Caco-2 (cell line): ENCODE data around the gene MSRB3. TPM values are rescaled to one million over a fixed set of nuclear protein-coding genes. Genes with fewer than 3 reads are reported as not detected.
"Not testable (repeated sequence)": the region's sequence is repeated elsewhere in the genome, so short reads cannot be mapped to it uniquely, and the experiment has no call there.

ENCODE experiments used
- BruUV-seq: library from RNA; stranded (reverse); fragments of 400-500 nt; replicated peaks from 2 replicates; lab custom pipeline; 2021; lab: Mats Ljungman, UMichigan
- CTCF ChIA-PET: fragments of 300-600 bp; sonication (Branson Sonifier 250); formaldehyde crosslinking; loops from one replicate; lab custom pipeline; 2022; ENCODE audit warnings: antibody characterized with exemption; lab: Charles Lee
- POLR2A ChIA-PET: fragments of 300-600 bp; sonication (Branson Sonifier 250); formaldehyde crosslinking; loops from one replicate; lab custom pipeline; 2022; ENCODE audit warnings: antibody characterized with exemption; lab: Charles Lee
- DNase-seq, 2 experiments: peaks; one replicate each; pipeline versions ENCODE4 v3.0.0 to v3.0.0-alpha.2; 2020 to 2022
- H3K27me3 ChIP-seq: replicated peaks from 2 replicates; pipeline ENCODE4 v1.6.0; 2011; ENCODE audit warnings: low read length; ENCODE audit not compliant: control insufficient read depth, insufficient read depth
- H3K36me3 ChIP-seq: 2 replicates; pipeline ENCODE4 v1.5.1; 2011; ENCODE audit warnings: low read length; ENCODE audit not compliant: control insufficient read depth, insufficient read depth
- H3K4me1 ChIP-seq: fragments of 250-450 bp; sonication (Bioruptor Pico); 2 replicates; pipeline ENCODE4 v1.5.1; 2020; ENCODE audit warnings: mild to moderate bottlenecking
- H3K4me3 ChIP-seq: 2 replicates; pipeline ENCODE4 v1.5.1; 2011; ENCODE audit warnings: low read depth, mild to moderate bottlenecking, control low read depth, low read length
- H3K9me3 ChIP-seq: fragments of 250-450 bp; sonication (Bioruptor Pico); 2 replicates; pipeline ENCODE4 v1.5.1; 2020; ENCODE audit warnings: mild to moderate bottlenecking, moderate library complexity
- H3K27ac Mint-ChIP-seq: one replicate; pipeline ENCODE4 v1.8.0; 2022; ENCODE audit warnings: mixed read lengths; ENCODE audit not compliant: unreplicated experiment
- H3K27me3 Mint-ChIP-seq: one replicate; pipeline ENCODE4 v1.8.0; 2022; ENCODE audit warnings: mixed read lengths; ENCODE audit not compliant: insufficient read depth, unreplicated experiment
- H3K36me3 Mint-ChIP-seq: one replicate; pipeline ENCODE4 v1.8.0; 2022; ENCODE audit warnings: mild to moderate bottlenecking, mixed read lengths; ENCODE audit not compliant: insufficient read depth, unreplicated experiment
- H3K4me1 Mint-ChIP-seq: one replicate; pipeline ENCODE4 v1.8.0; 2022; ENCODE audit warnings: low read depth, mixed read lengths; ENCODE audit not compliant: unreplicated experiment
- H3K4me3 Mint-ChIP-seq: one replicate; pipeline ENCODE4 v1.8.0; 2022; ENCODE audit warnings: mild to moderate bottlenecking, moderate library complexity, mixed read lengths; ENCODE audit not compliant: unreplicated experiment
- H3K9me3 Mint-ChIP-seq: one replicate; pipeline ENCODE4 v1.8.0; 2022; ENCODE audit warnings: mixed read lengths; ENCODE audit not compliant: unreplicated experiment
- intact Hi-C: fragments of 100-400 bp; cut with micrococcal nuclease; formaldehyde crosslinking; loops from one replicate; pipeline ENCODE4 v1.10.0; 2022; ENCODE audit not compliant: unreplicated experiment
- total RNA-seq: library from RNA; stranded (reverse); gene quantifications from 2 replicates; pipeline ENCODE4 v1.2.3, GENCODE V29; 2022
- TF ChIP-seq, protein P1 (sequence below), 2 experiments: fragments of 200-600 bp in 1 of 2; IDR thresholded peaks; 1 replicate in 1 of 2; 2 replicates in 1 of 2; pipeline versions ENCODE4 v1.5.1 to v1.8.0; 2011 to 2022; ENCODE audit warnings: antibody characterized with exemption in 1 of 2, control low read depth in 1 of 2, inconsistent platforms in 1 of 2, low read depth in 1 of 2, low read length in 1 of 2, mild to moderate bottlenecking in 1 of 2, moderate library complexity in 1 of 2; ENCODE audit not compliant: insufficient read depth in 1 of 2, severe bottlenecking in 1 of 2, unreplicated experiment in 1 of 2

The MSRB3 gene
- total RNA-seq, 1 experiment from 2014 or later: 7.7 TPM

DNA sequence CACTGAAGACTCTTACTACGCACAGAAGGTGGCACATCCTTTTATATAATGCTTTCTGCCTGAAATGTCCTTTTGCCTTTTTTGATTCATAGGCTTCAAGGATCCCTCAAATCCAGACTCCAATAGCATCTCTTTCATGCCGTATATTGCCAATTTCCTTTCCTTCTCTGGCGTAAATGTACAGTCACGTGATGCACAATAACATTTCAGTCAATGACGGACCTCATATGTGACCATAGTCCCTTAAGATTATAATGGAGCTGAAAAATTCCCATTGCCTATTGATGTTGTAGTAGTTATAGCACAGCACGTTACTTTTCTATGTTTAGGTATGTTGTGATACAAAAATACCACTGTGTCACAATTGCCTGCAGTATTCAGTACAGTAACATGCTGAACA, 196.3 kb downstream of the MSRB3 start:
- no peaks in the 10 kb centered on the region for H3K4me1 Mint-ChIP-seq
- H3K4me1 ChIP-seq: no peaks in the 10 kb centered on the region
- H3K4me3 ChIP-seq: no peak overlapping the region
- intact Hi-C loops: loop anchor here (10.0 kb wide), 2 partner anchors 170 to 630 kb away; no protein-coding TSS in a partner anchor
- no TSS peak for BruUV-seq
- no peaks in the 10 kb centered on the region for H3K27me3 ChIP-seq
- no peak overlapping the region for H3K4me3 Mint-ChIP-seq
- no peak overlapping the region for H3K27ac Mint-ChIP-seq
- H3K9me3 Mint-ChIP-seq: no peaks in the 10 kb centered on the region
- H3K36me3 ChIP-seq: no peaks in the 10 kb centered on the region
- no peak for DNase-seq
- CTCF ChIA-PET: no interaction called here
- H3K27me3 Mint-ChIP-seq: peaks cover 3% of the 10 kb centered on the region
- POLR2A ChIA-PET: no interaction called here
- TF ChIP-seq, protein P1, sequence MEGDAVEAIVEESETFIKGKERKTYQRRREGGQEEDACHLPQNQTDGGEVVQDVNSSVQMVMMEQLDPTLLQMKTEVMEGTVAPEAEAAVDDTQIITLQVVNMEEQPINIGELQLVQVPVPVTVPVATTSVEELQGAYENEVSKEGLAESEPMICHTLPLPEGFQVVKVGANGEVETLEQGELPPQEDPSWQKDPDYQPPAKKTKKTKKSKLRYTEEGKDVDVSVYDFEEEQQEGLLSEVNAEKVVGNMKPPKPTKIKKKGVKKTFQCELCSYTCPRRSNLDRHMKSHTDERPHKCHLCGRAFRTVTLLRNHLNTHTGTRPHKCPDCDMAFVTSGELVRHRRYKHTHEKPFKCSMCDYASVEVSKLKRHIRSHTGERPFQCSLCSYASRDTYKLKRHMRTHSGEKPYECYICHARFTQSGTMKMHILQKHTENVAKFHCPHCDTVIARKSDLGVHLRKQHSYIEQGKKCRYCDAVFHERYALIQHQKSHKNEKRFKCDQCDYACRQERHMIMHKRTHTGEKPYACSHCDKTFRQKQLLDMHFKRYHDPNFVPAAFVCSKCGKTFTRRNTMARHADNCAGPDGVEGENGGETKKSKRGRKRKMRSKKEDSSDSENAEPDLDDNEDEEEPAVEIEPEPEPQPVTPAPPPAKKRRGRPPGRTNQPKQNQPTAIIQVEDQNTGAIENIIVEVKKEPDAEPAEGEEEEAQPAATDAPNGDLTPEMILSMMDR (IDR thresholded peaks at IDR 0.05; ENCODE audit: insufficient read depth in 1 of 2, low read depth in 1 of 2, low read length in 1 of 2, severe bottlenecking in 1 of 2, unreplicated experiment in 1 of 2): no peak
- H3K9me3 ChIP-seq: no peaks in the 10 kb centered on the region
- no peaks in the 10 kb centered on the region for H3K36me3 Mint-ChIP-seq

- DNase-seq: no peak
- Histone ChIP-seq H3K4me3 (no peak overlapping the region), H3K27me3 (no peaks in the 10 kb centered on the region), H3K4me1 (no peaks in the 10 kb centered on the region), H3K9me3 (no peaks in the 10 kb centered on the region), H3K36me3 (no peaks in the 10 kb centered on the region)
- TF ChIP-seq, protein P1 (IDR thresholded peaks at IDR 0.05; ENCODE audit: insufficient read depth in 1 of 2, low read depth in 1 of 2, low read length in 1 of 2, severe bottlenecking in 1 of 2, unreplicated experiment in 1 of 2): no peak
- Mint-ChIP-seq H3K27ac (no peak overlapping the region), H3K4me3 (no peak overlapping the region), H3K27me3 (peaks cover 3% of the 10 kb centered on the region), H3K36me3 (no peaks in the 10 kb centered on the region), H3K4me1 (no peaks in the 10 kb centered on the region), H3K9me3 (peaks cover 20% of the 10 kb centered on the region)
- ChIA-PET POLR2A (no interaction called here), CTCF (no interaction called here)
- BruUV-seq: no TSS peak
- intact Hi-C loops: loop anchor here (10.0 kb wide), 2 partner anchors 173 to 627 kb away; no protein-coding TSS in a partner anchor
These were observed 199.2 kb downstream of the MSRB3 start for GRCh38 chr12:65477721-65478120.

DNA sequence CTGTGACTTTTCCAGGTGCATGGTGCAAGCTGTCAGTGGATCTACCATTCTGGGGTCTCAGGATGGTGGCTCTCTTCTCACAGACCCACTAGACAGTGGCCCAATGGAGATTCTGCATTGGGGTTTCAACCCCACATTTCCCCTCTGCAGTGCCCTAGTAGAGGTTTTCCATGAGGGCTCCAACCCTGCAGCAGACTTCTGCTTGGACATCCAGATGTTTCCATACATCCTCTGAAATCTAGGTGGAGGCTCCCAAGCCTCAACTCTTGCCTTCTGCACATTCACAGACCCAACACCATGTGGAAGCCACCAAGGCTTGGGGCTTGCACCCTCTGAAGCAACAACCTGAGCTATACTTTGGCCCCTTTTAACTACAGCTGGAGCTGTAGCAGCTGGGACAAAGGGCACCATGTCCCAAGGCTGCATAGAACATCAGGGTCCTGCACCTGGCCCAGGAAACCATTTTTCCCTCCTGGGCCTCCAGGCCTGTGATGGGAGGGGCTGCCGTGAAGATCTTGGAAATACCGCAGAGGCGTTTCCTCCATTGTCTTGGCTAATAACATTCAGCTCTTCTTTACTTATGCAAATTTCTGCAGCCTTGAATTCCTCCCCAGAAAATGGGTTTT, 205.5 kb downstream of the MSRB3 start:
- H3K36me3 ChIP-seq, DNase-seq, H3K4me3 Mint-ChIP-seq, CTCF ChIA-PET, H3K27ac Mint-ChIP-seq, H3K4me1 Mint-ChIP-seq, H3K36me3 Mint-ChIP-seq, POLR2A ChIA-PET, BruUV-seq, H3K4me1 ChIP-seq, H3K27me3 Mint-ChIP-seq, H3K4me3 ChIP-seq, H3K27me3 ChIP-seq, intact Hi-C loops: not testable (repeated sequence)
- H3K9me3 ChIP-seq: peaks cover 17% of the 10 kb centered on the region
- peaks cover 53% of the 10 kb centered on the region for H3K9me3 Mint-ChIP-seq
